SIG-M5 (cell line): ENCODE results near the gene CEMP1.

ENCODE experiments used
- DNase-seq: peaks from one replicate; lab custom pipeline; 2025; lab: John Stamatoyannopoulos, UW

Gene CEMP1

DNA sequence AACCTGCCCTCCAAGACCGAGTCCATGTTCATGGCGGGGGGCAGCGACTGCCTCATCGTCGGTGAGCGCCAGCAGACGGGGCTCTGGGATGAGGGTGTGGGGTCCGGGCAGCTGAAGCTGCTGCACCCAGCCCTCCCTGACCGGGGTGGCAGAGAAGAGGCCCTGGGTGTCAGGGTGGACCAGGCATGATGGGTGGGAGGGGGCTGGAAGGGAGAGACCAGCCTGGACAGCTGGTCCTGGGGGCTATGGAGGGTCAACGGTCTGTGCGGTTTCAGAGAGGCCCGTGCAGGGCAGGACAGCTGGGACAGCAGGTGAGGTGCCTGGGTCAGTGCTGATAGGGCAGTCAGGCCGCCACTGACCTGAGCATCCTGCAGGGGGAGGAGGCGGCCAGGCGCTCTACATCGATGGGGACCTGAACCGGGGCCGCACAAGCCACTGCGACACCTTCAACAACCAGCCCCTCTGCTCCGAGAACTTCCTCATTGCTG lies 30.7 kb downstream of the CEMP1 start:
- no peak for DNase-seq

DNA sequence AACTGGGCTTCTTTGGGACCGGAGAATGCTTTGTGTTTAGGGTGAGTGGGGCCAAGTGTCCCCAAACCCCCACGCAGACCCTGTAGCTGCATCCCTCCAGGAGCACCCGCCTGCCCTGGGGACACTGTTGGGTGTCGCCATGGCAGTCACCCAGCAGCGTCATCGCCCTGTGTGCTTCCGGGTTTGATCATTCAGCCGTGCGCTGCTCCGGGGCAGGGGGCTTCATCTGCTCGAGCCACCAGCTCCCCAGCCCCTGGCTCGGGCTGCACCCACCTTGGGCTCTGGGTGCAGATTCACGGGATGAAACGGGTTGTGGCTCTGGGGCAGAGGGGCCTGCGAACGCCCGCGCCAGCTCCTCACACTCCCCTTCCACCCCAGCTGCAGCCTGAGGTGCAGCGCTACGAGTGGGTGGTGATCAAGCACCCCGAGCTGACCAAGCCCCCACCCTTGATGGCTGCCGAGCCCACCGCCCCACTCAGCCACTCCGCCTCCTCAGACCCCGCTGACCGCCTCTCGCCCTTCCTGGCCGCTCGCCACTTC lies 31.2 kb downstream of the CEMP1 start:
- DNase-seq: no peak

DNA sequence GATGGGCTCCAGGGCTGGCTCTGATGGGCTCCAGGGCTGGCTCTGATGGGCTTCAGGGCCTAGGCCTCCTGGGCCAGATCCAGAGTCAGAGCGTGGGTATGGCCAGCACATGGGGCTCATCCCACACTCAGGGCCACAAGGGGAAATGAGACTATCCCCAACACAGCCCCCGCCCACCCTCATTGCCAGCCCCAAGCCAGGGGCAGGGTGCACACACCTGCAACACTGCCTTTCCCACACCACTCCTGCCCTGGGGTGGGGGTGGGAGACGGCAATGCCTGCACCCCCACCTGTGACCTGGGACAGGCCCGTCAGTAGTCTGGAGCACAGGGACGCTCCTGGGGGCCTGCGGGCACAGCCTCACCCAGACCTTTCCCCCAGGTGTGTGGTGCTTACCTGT lies 31.8 kb downstream of the CEMP1 start:
- DNase-seq: no peak

DNA sequence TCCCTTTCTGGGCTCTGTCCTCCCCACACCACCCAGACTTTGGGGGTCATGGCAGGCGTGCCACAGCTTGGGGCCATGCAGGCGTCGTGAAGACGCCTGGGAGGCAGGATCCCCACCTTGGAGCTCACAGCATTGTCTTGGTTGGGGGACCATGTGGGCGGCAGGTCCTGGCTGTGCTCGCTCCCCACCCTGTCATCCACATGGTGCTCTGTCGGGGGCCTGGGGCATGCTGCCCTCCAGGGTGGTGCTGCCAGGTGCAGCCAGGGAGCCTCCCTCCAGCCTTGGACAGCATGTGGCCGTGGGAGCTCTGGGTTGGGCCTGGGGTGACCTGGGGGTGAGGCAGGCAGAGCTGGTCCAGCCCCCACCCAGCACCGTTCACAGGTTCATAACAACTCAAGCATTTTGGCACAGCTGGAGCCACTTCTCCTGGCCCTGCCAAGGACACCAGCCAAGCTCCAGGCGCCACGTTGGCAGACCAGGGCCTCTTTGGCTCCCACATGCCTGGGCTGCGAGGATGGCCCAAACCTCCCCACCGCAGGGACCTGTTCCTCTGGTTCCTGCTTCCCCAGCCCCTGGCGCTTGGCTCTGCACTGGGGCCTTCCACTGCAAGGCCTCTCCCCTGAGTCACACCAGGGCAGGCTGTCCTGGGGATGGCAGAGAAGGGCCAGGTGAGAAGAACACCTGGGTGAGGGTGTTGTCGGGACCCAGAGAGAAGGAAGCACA lies 32.5 kb downstream of the CEMP1 start:
- DNase-seq: no peak

DNA sequence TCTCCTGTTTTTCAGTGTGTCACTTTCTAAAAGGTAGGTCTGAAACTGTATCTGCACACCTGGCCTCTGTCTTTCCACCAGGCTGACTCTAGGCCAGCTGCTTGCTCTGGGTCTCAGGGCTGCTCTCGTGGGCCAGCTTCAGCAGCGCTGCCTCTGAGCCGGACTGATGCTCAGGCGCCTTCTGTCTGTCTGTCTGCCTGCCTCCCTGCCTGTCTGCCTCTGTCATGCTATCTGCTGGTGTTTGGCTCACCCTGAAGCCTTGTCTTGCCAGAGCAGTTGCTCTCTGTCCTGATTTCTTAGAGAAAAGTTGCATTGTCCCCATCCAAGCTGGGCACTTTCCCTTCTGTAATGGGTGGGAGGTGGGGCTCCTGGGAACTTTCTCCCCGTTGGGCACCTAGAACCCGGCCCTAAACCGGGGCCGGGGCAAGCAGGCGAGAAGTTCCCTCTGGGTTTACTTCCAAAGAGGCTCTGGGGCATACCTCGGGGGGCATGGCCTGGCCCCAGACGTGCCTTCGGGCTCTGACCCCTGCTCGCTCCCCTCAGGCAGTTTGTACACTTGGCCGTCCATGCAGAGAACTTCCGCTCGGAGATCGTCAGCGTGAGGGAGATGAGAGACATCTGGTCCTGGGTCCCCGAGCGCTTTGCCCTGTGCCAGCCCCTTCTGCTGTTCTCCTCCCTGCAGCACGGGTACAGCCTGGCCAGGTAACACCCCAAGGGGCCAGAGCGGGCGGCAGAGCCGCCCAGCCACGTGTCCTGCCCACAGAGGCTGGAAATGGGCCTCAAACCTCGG lies 33.3 kb downstream of the CEMP1 start:
- no peak for DNase-seq

DNA sequence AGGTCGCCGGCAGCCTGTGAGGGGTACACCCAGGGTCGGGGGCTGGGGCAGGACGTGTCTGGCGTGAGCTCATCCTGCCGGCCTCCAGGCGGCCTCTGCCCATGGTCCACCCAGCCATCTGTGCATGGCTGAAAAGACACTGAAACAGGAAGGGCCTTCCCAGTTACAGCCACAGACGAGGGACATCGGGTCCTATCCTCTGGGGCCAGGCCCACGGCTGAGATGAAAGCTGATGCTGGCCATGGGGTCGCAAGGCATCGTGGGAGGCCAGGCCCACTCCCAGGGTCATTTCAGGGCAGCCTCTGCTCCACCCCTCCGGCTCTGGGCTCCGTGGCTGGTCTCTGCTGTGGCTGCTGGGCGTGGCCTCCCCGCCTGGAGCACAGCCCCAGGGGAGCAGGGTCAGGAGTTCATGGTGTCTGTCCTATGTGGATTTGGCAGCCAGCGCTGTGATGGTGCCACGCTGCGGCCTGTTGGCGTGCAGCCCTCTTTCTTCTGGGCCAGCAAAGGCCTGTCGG lies 34.0 kb downstream of the CEMP1 start:
- no peak for DNase-seq

DNA sequence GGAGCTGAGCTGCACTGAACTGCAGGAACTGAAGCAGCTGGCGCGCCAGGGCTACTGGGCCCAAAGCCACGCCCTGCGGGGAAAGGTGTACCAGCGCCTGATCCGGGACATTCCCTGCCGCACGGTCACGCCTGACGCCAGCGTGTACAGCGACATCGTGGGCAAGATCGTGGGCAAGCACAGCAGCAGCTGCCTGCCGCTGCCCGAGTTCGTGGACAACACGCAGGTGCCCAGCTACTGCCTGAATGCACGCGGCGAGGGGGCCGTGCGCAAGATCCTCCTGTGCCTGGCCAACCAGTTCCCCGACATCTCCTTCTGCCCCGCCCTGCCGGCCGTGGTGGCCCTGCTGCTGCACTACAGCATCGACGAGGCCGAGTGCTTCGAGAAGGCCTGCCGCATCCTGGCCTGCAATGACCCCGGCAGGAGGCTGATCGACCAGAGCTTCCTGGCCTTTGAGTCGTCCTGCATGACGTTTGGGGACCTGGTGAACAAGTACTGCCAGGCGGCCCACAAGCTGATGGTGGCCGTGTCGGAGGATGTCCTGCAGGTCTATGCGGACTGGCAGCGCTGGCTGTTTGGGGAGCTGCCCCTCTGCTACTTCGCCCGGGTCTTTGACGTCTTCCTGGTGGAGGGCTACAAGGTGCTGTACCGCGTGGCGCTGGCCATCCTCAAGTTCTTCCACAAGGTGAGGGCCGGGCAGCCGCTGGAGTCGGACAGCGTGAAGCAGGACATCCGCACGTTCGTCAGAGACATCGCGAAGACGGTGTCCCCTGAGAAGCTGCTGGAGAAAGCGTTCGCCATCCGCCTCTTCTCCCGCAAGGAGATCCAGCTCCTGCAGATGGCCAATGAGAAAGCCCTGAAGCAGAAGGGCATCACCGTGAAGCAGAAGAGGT lies 34.7 kb downstream of the CEMP1 start:
- no peak for DNase-seq

DNA sequence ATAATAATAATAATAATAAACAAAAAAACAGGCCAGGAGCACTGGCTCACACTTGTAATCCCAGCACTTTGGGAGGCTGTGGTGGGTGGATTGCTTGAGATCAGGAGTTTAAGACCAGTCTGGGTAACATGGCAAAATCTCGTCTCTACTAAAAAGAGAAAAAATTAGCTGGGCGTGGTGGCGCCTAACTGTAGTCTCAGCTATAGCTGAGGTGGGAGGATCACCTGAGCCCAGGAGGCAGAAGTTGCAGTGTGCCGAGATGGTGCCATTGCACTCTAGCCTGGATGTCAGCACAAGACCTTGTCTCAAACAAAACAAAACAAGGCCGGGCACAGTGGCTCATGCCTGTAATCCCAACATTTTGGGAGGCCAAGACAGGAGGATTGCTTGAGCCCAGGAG lies 36.2 kb downstream of the CEMP1 start:
- no peak for DNase-seq

- DNase-seq: no peak
Observed at GRCh38 chr16:2494616-2495015, 36.6 kb downstream of the CEMP1 start.

DNA sequence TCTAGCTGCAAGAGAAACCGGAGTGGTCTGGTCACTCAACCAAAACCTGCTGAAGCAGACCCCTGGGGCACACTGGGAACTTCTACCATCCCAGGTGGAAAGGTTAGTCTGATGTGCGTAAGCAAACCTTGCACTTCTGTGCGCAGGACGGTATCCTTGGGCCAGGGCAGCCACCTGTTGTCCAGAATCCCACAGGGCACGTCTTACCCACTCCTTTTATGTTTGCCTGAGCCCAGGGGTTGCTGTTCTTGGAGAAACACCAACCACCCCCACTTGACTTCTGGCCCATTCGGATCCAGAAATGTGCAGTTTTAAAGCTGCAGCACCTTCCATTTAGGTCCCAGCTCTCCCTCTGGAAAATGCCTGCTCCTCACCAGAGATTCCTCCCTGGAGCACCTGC lies 37.6 kb downstream of the CEMP1 start:
- DNase-seq: no peak

GRCh38 chr16:2492292-2492691 lies 38.9 kb downstream of the CEMP1 start:
- no peak for DNase-seq

DNA sequence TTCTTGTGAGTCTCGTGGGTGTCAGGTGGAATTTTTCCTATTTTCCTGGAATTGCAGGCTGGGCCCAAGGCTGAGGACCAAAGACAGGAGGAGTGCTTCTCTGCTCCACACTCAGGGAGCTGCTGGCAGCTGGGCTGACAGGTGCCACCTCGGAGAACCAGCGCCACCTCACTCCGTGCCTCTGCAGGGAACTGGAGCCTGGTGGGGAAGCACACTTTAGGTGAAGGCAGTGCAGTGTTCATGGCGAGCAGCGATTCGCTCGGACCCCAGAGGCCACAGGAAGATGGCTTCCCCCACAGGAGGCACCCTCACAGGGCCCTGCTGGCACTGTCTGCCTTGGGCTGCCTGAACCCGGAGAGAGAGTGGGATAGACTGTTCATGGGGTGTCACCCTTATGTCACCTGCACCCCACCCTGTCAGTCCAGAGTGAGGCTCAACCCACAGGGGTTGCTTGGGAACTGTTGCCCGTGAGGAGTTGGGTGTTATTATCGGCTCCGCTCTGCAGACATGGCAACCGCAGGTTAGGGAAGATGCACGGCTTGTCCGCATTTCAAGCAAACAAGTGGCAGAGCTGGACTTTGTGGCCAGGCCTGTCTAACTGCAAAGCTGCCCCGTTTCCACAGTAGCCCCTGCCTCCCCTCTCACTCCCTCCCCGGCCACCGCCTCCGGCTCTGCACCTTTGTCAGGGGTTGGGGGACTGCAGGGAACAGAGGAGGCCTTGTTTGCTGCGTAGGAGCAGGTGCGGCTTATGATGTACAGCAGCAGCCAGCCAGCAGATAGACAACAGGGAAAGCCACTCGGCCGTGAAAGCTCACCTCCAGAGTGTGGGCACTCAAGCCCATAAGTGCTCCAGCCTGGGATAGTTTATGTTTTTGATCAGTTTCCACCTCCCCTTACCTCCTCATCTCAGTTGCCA lies 40.8 kb downstream of the CEMP1 start:
- DNase-seq: no peak

- DNase-seq: no peak
Observed at GRCh38 chr16:2489581-2489980, 41.6 kb downstream of the CEMP1 start.

GRCh38 chr16:2487903-2488531 lies 43.2 kb downstream of the CEMP1 start:
- no peak for DNase-seq

DNA sequence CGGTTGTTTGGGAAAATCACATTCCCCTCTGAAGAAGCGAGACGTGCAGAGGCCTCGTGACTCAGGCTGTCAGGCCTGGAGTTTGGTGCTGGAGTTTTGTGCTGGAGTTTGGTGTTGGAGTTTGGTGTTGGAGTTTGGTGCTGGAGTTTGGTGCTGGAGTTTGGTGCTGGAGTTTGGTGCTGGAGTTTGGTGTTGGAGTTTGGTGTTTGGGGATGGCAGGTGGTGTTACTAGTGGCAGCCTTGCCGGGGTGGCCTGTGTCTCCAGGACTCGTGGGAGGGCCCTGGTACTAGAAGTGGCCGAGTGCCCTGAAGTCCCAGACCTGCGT lies 43.7 kb downstream of the CEMP1 start:
- DNase-seq: no peak

DNA sequence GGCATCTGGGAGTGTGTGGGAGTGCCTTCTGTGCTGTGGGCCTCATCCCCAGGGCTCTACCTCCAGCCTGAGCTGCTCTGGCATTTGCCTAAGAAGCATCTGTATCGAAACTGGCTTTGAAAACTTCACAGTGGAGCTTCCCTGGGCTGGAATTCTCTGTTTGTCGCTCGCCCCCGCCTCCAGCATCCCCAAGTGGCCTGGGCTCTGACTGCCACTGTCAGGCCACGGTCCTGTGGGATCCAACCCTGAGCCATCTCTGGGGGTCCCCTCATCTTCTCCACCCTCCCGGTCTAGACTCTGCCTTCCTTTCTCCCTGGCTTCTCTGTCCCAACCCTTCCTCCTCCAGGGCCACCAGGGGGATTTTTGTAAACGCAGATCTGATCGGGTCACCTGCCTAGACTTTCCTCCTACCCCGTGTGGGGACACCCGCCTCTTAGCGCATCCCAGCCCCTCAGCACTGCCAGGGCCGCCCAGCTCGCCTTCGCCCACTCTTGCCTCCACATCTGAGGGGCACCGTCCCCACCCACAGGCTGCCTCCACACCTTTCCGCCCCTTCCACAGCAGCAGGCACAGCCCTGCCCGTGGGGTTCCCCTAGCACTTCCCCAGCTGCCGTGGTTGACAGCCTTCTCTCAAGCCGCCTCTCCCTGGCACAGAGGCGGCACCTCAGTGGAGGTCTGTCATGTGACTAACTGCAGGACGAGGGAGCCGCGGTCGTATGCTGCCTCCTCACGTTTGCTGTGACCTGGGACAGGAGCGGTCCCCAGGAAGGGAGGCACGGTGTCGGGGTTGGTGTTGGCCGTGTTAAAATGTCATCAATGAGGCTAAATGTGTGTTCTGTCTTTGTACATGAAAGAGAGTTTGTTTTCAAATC lies 44.3 kb downstream of the CEMP1 start:
- DNase-seq: no peak

DNA sequence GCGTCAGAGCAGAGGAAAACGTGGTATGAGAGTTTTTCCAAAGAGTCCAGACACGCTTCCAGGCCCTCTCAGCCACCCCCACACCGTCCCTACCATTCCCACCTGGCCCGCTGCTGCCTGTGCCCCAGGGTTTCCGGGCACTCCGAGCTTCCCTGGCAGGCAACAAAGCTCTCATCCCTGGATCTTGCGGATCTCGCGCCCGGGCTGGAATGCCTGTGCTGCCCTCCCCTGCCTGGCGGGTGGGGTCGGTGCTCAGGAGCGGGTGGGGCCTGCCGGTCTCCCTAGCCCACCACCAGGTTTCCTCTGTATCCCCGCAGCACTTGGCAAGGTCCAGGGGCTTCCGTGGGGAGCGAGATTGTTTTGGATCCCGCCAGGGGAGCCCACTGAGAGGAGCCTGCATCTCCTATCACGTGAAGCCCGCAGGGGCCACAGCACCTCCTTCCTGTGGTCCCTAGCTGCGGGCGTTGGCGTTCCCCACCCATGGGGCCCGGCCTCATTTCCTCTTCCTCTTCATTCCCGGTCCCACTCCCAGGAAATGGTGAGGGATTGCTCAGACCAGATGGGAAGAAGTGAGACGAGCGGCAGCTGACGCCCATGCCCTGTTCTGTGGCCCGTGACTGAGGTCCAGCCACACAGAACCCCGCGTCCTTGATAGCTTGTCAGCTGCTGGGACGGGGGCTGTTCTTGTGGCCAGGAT lies 45.2 kb downstream of the CEMP1 start:
- DNase-seq: no peak

GRCh38 chr16:2484898-2485508 lies 46.2 kb downstream of the CEMP1 start:
- no peak for DNase-seq
